C4-2B (cell line): ENCODE data around the gene LRRC4C.

Experiments
- ZFX ChIP-seq: fragments of 450-650 bp; IDR thresholded peaks from 2 replicates; pipeline ENCODE4 v1.6.1; 2017
- TF ChIP-seq, protein P1 (sequence below): fragments of 450-650 bp; conservative IDR thresholded peaks from 2 replicates; pipeline ENCODE4 v1.5.1; 2017; ENCODE audit warnings: mild to moderate bottlenecking

DNA sequence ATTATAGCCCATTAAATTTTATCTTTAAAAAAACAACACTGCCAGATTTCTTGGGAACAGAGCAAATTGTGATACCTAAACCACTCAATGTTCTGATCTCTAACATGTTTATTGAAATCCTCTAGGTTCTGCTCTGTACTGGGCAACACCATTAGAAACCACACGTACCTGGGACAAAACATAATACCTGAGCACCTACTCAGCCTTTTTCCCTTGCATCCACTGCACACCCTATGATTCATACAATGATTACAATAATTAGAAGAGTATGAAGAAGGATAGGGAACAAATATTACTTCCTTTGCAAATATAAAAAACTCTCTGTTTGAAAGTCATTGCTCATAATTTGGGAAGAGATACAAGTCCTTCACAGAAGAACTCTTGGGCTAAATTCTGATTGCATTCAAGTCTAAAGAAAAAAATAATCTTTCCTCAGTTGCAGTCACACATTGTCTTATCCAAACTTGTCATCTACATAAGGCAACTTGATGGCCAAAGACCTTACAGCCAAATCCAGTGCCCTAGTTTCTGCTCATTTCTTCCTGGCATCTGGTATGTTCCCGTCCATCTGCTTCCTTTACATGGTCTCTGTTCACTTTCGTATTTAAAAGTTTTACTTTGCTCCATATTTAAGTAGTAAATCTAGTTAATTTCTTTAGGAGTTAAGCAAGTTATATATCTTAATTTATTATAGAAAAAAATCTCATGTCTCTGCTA, 407.4 kb downstream of the LRRC4C start:
- TF ChIP-seq, protein P1, sequence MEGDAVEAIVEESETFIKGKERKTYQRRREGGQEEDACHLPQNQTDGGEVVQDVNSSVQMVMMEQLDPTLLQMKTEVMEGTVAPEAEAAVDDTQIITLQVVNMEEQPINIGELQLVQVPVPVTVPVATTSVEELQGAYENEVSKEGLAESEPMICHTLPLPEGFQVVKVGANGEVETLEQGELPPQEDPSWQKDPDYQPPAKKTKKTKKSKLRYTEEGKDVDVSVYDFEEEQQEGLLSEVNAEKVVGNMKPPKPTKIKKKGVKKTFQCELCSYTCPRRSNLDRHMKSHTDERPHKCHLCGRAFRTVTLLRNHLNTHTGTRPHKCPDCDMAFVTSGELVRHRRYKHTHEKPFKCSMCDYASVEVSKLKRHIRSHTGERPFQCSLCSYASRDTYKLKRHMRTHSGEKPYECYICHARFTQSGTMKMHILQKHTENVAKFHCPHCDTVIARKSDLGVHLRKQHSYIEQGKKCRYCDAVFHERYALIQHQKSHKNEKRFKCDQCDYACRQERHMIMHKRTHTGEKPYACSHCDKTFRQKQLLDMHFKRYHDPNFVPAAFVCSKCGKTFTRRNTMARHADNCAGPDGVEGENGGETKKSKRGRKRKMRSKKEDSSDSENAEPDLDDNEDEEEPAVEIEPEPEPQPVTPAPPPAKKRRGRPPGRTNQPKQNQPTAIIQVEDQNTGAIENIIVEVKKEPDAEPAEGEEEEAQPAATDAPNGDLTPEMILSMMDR: no peak
- no peak for TF ChIP-seq ZFX
